Ovary (tissue), 9 donors: Measurements from ENCODE around the gene ZKSCAN8. TPM values are rescaled to one million over a fixed set of nuclear protein-coding genes. Genes with fewer than 3 reads are reported as not detected.

ENCODE experiments used
- DNase-seq, 5 donors: peaks; one replicate each; pipeline ENCODE4 v3.0.0-alpha.2; 2019 to 2020
- H3K27ac ChIP-seq, 2 donors: fragments of 200-600 bp; one replicate each; pipeline versions ENCODE4 v1.5.1 to v1.8.0; 2019 to 2022
- H3K27me3 ChIP-seq: fragments of 200-600 bp; one replicate; pipeline ENCODE4 v1.8.0; 2022
- H3K36me3 ChIP-seq: fragments of 200-600 bp; sonication (generic); one replicate; pipeline ENCODE4 v1.5.1; 2019
- H3K4me1 ChIP-seq: one replicate; pipeline ENCODE4 v1.8.1; 2013; ENCODE audit warnings: mild to moderate bottlenecking, moderate library complexity; ENCODE audit not compliant: insufficient read depth
- H3K4me3 ChIP-seq: fragments of 200-600 bp; sonication (generic); one replicate; pipeline ENCODE4 v1.5.1; 2017
- H3K9me3 ChIP-seq, 2 donors: fragments of 200-600 bp in 1 of 2; sonication (generic) in 1 of 2; one replicate each; pipeline versions ENCODE4 v1.5.1 to v1.8.1; 2013 to 2019; ENCODE audit warnings: mild to moderate bottlenecking in 1 of 2, moderate library complexity in 1 of 2
- EP300 ChIP-seq: sonication (generic); formaldehyde crosslinking; IDR thresholded peaks from one replicate; pipeline ENCODE4 v1.6.1; 2017; ENCODE audit warnings: antibody characterized with exemption
- POLR2A ChIP-seq: fragments of 450-650 bp; IDR thresholded peaks from one replicate; pipeline ENCODE4 v1.6.1; 2017; ENCODE audit warnings: antibody characterized with exemption, mild to moderate bottlenecking, moderate library complexity
- WGBS, 3 donors: extraction: QIAGEN DNeasy Blood & Tissue Kit in 1 of 3; methylation state at CpG; one replicate each; pipeline versions ENCODE4 v1.1.5 to v1.1.7; 2013 to 2017; 5-methylcytosine and 5-hydroxymethylcytosine counted together
- intact Hi-C, 4 donors: fragments of 100-400 bp; cut with DNase I; formaldehyde crosslinking; loops; one replicate each; pipeline versions ENCODE4 v1.11.0 to v1.15.1; 2022 to 2023
- polyA plus RNA-seq, 2 donors: library from polyadenylated mRNA; stranded (reverse); fragments of 200-250 nt in 1 of 2; fragments of 350-450 nt in 1 of 2; fragmentation: Illumina TruSeq in 1 of 2; extraction: RNeasy Lipid Tissue Mini Kit (QIAGEN cat#74804) in 1 of 2; gene quantifications; one replicate each; pipeline ENCODE4 v1.2.3, GENCODE V29; 2013 to 2014
- total RNA-seq, 7 donors: library from RNA; depleted of rRNA in 2 of 7; stranded (reverse); fragments of >200 nt in 2 of 7; fragmentation: NEBNext Ultra II Directional in 3 of 7; extraction: Animal tissue kit (Norgen Biotek cat#: 25700) in 3 of 7; gene quantifications; one replicate each; pipeline versions ENCODE4 v1.1.0 to v1.2.4, GENCODE V29; 2016 to 2023
- TF ChIP-seq, protein P1 (sequence below), 3 donors: fragments of 450-650 bp in 2 of 3; fragments of 200-600 bp in 1 of 3; IDR thresholded peaks; one replicate each; pipeline versions ENCODE4 v1.5.1 to v1.8.0; 2016 to 2022; ENCODE audit warnings: antibody characterized with exemption in 3 of 3, mild to moderate bottlenecking in 1 of 3
- donor health status: DM: no; HTN: no; CAD: no; lungs with moderate emphysema.
- donor health status: DM: no; HTN: no; CAD: no.
- donor health status: Bipolar disorder and iron deficiency.
- donor health status: DM: yes; HTN: yes; CAD: no.
- donor health status: DM: no; HTN: no; CAD: no.
- donor health status: DM: yes; HTN: yes; CAD: no.

The ZKSCAN8 gene
- total and polyA plus RNA-seq, 9 donors = 13.6 to 44.6 (median 30.9) TPM

DNA sequence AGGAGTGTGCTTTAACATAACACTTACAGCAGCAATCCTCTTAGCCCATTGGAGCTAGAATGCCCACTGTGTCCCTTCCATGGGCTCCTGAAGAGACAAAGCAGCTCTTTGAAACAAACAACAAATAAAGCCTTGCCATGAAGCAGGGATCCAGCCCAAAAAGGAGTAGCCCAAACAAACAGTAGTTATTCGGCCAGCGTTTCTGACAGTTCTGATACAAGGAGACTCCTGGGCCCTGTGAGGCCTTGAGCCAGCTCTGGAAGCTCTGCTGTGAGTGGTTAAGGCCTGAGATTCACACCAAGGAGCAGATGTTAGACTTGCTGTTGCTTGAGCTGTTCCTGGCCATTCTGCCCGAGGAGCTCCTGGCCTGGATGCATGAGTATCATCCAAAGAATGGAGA lies 34.2 kb upstream of the ZKSCAN8 start:
- intact Hi-C loops = no loop called here
- WGBS, 3 donors = 67 to 70% (median 69%) methylated on average over 3 of the region's 3 CpGs
- no peak overlapping the region for H3K4me3 ChIP-seq

GRCh38 chr6:28111964-28112363 lies 29.7 kb upstream of the ZKSCAN8 start:
- Histone ChIP-seq H3K36me3 (no peaks in the 10 kb centered on the region), H3K4me3 (no peak overlapping the region), H3K27me3 (no peaks in the 10 kb centered on the region), H3K9me3 (no peaks in the 10 kb centered on the region), H3K27ac (no peak overlapping the region), H3K4me1 (no peaks in the 10 kb centered on the region)
- intact Hi-C loops = no loop called here
- 77 to 95% (median 92%) methylated on average over 3 of the region's 3 CpGs for WGBS, 3 donors
- no peak for DNase-seq
- TF ChIP-seq, protein P1, sequence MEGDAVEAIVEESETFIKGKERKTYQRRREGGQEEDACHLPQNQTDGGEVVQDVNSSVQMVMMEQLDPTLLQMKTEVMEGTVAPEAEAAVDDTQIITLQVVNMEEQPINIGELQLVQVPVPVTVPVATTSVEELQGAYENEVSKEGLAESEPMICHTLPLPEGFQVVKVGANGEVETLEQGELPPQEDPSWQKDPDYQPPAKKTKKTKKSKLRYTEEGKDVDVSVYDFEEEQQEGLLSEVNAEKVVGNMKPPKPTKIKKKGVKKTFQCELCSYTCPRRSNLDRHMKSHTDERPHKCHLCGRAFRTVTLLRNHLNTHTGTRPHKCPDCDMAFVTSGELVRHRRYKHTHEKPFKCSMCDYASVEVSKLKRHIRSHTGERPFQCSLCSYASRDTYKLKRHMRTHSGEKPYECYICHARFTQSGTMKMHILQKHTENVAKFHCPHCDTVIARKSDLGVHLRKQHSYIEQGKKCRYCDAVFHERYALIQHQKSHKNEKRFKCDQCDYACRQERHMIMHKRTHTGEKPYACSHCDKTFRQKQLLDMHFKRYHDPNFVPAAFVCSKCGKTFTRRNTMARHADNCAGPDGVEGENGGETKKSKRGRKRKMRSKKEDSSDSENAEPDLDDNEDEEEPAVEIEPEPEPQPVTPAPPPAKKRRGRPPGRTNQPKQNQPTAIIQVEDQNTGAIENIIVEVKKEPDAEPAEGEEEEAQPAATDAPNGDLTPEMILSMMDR (IDR thresholded peaks at IDR 0.05) = no peak
- TF ChIP-seq EP300 (no peak), POLR2A (no peak)

More for the DNA sequence above, 34.2 kb upstream of the ZKSCAN8 start:
- DNase-seq = no peak
- TF ChIP-seq, protein P1 (IDR thresholded peaks at IDR 0.05) = no peak
- no peak for TF ChIP-seq EP300
- no peak for TF ChIP-seq POLR2A
- no peaks in the 10 kb centered on the region for H3K9me3 ChIP-seq
- H3K27ac ChIP-seq = no peak overlapping the region
- no peaks in the 10 kb centered on the region for H3K4me1 ChIP-seq
- no peaks in the 10 kb centered on the region for H3K36me3 ChIP-seq
- no peaks in the 10 kb centered on the region for H3K27me3 ChIP-seq

- Histone ChIP-seq H3K27ac (no peak overlapping the region), H3K36me3 (no peaks in the 10 kb centered on the region), H3K27me3 (no peaks in the 10 kb centered on the region), H3K9me3 (no peaks in the 10 kb centered on the region), H3K4me3 (no peak overlapping the region), H3K4me1 (no peaks in the 10 kb centered on the region)
- no peak for DNase-seq
- intact Hi-C loops = no loop called here
- 72 to 76% (median 76%) methylated on average over 2 of the region's 2 CpGs for WGBS, 3 donors
- no peak for TF ChIP-seq EP300
- no peak for TF ChIP-seq POLR2A
- TF ChIP-seq, protein P1 (IDR thresholded peaks at IDR 0.05) = no peak
Observed at GRCh38 chr6:28115799-28116198, 25.9 kb upstream of the ZKSCAN8 start.

GRCh38 chr6:28117386-28118050 lies 24.2 kb upstream of the ZKSCAN8 start:
- no peaks in the 10 kb centered on the region for H3K9me3 ChIP-seq
- H3K27ac ChIP-seq = no peak overlapping the region
- intact Hi-C loops = no loop called here
- H3K4me3 ChIP-seq = no peak overlapping the region
- no peaks in the 10 kb centered on the region for H3K4me1 ChIP-seq
- H3K27me3 ChIP-seq = no peaks in the 10 kb centered on the region
- no peaks in the 10 kb centered on the region for H3K36me3 ChIP-seq
- WGBS, 3 donors = 93 to 94% (median 93%) methylated on average over 2 of the region's 2 CpGs
- no peak for TF ChIP-seq POLR2A
- DNase-seq = no peak

- H3K36me3 ChIP-seq = no peaks in the 10 kb centered on the region
- no peak overlapping the region for H3K4me3 ChIP-seq
- no peaks in the 10 kb centered on the region for H3K27me3 ChIP-seq
- TF ChIP-seq POLR2A = no peak
- TF ChIP-seq, protein P1 (IDR thresholded peaks at IDR 0.05) = no peak
- TF ChIP-seq EP300 = no peak
- DNase-seq = no peak
- no peaks in the 10 kb centered on the region for H3K9me3 ChIP-seq
- intact Hi-C loops = no loop called here
- H3K4me1 ChIP-seq = no peaks in the 10 kb centered on the region
- no peak overlapping the region for H3K27ac ChIP-seq
- 70 to 79% (median 71%) methylated on average over 1 of the region's 1 CpG for WGBS, 3 donors
Observed at GRCh38 chr6:28118217-28118616, 23.5 kb upstream of the ZKSCAN8 start.
